Neural cell (in vitro differentiated cells): ENCODE measurements around the gene DRAP1. TPM values are rescaled to one million over a fixed set of nuclear protein-coding genes. Genes with fewer than 3 reads are reported as not detected.

Experiments used
- H2AFZ ChIP-seq: fragments of 200-600, 300-800 bp; sonication (generic), shearing (Covaris generic); 2 replicates; pipeline ENCODE4 v1.6.0; 2014; ENCODE audit warnings: low read depth, mild to moderate bottlenecking, antibody characterized with exemption, low read length, moderate library complexity
- H3F3A ChIP-seq: fragments of 200-600 bp; shearing (Covaris generic); 2 replicates; pipeline ENCODE4 v1.6.1; 2016; ENCODE audit warnings: mild to moderate bottlenecking, moderate library complexity, mixed read lengths, antibody characterized with exemption, low read length; ENCODE audit not compliant: insufficient read depth, poor library complexity, severe bottlenecking
- H3K27ac ChIP-seq: fragments of 200-600, 300-800 bp; sonication (generic), shearing (Covaris generic); 2 replicates; pipeline ENCODE4 v1.5.1; 2014; ENCODE audit warnings: mild to moderate bottlenecking, low read length, moderate library complexity
- H3K27me3 ChIP-seq: fragments of 300-800, 200-600 bp; sonication (generic), shearing (Covaris generic); 2 replicates; pipeline ENCODE4 v1.6.0; 2014; ENCODE audit warnings: mild to moderate bottlenecking, low read depth, low read length, moderate library complexity; ENCODE audit not compliant: insufficient read depth
- H3K36me3 ChIP-seq: fragments of 300-800, 200-600 bp; sonication (generic), shearing (Covaris generic); 2 replicates; pipeline ENCODE4 v1.5.1; 2014; ENCODE audit warnings: mild to moderate bottlenecking, antibody characterized with exemption, low read length, moderate library complexity; ENCODE audit not compliant: insufficient read depth
- H3K4me2 ChIP-seq: fragments of 300-800, 200-600 bp; sonication (generic), shearing (Covaris generic); 2 replicates; pipeline ENCODE4 v1.6.0; 2014; ENCODE audit warnings: mild to moderate bottlenecking, low read length
- H3K4me3 ChIP-seq: fragments of 300-800, 200-600 bp; sonication (generic), shearing (Covaris generic); 2 replicates; pipeline ENCODE4 v1.5.1; 2014; ENCODE audit warnings: mild to moderate bottlenecking, low read length, moderate library complexity
- H3K79me2 ChIP-seq: fragments of 200-600 bp; shearing (Covaris generic); replicated peaks from 2 replicates; pipeline ENCODE4 v1.6.0; 2014; ENCODE audit warnings: mild to moderate bottlenecking, low read length, moderate library complexity; ENCODE audit not compliant: insufficient read depth
- H3K9ac ChIP-seq: fragments of 300-800, 200-600 bp; sonication (generic), shearing (Covaris generic); 2 replicates; pipeline ENCODE4 v1.6.1; 2016; ENCODE audit warnings: mild to moderate bottlenecking, low read length, mixed read lengths
- H3K9me2 ChIP-seq: fragments of 200-600 bp; shearing (Covaris generic); 2 replicates; pipeline ENCODE4 v1.6.1; 2016; ENCODE audit warnings: mild to moderate bottlenecking, low read length, mixed read lengths; ENCODE audit not compliant: insufficient read depth
- H3K9me3 ChIP-seq: fragments of 200-600, 300-800 bp; sonication (generic), shearing (Covaris generic); 2 replicates; pipeline ENCODE4 v1.6.1; 2016; ENCODE audit warnings: mild to moderate bottlenecking, mixed run types, low read length, moderate library complexity, mixed read lengths
- H4K20me1 ChIP-seq: fragments of 200-600 bp; shearing (Covaris generic); 2 replicates; pipeline ENCODE4 v1.6.1; 2016; ENCODE audit warnings: mild to moderate bottlenecking, mixed run types; ENCODE audit not compliant: insufficient read depth
- CTCF ChIP-seq: fragments of 450-650 bp; IDR thresholded peaks from 2 replicates; pipeline ENCODE4 v1.5.1; 2014; ENCODE audit warnings: antibody characterized with exemption, mild to moderate bottlenecking, moderate library complexity; ENCODE audit not compliant: poor library complexity, severe bottlenecking
- EP300 ChIP-seq: fragments of 450-650 bp; conservative IDR thresholded peaks from 2 replicates; pipeline ENCODE4 v1.6.1; 2014; ENCODE audit warnings: antibody characterized with exemption, mild to moderate bottlenecking, moderate library complexity; ENCODE audit not compliant: poor library complexity, severe bottlenecking
- EZH2 ChIP-seq: fragments of 200-600, 300-800 bp; shearing (Covaris generic), sonication (generic); IDR thresholded peaks from 2 replicates; pipeline ENCODE4 v1.6.1; 2014; ENCODE audit warnings: antibody characterized with exemption, low read length, borderline replicate concordance, mild to moderate bottlenecking; ENCODE audit not compliant: insufficient read depth, poor library complexity, severe bottlenecking
- MXI1 ChIP-seq: fragments of 450-650 bp; conservative IDR thresholded peaks from 2 replicates; pipeline ENCODE4 v1.6.1; 2014; ENCODE audit warnings: antibody characterized with exemption, mild to moderate bottlenecking; ENCODE audit not compliant: poor library complexity, severe bottlenecking
- POLR2AphosphoS5 ChIP-seq: IDR thresholded peaks from 2 replicates; pipeline ENCODE4 v1.6.1; 2012
- RAD21 ChIP-seq: fragments of 450-650 bp; conservative IDR thresholded peaks from 2 replicates; pipeline ENCODE4 v1.6.1; 2014; ENCODE audit warnings: antibody characterized with exemption, mild to moderate bottlenecking, moderate library complexity
- SMC3 ChIP-seq: fragments of 450-650 bp; conservative IDR thresholded peaks from 2 replicates; pipeline ENCODE4 v1.6.1; 2014; ENCODE audit warnings: antibody characterized with exemption, mild to moderate bottlenecking, moderate library complexity; ENCODE audit not compliant: poor library complexity
- TAF1 ChIP-seq: IDR thresholded peaks from 2 replicates; pipeline ENCODE4 v1.6.1; 2012; ENCODE audit warnings: low read depth
- polyA plus RNA-seq: library from polyadenylated mRNA; depleted of rRNA; stranded (reverse); fragments of >200 nt; gene quantifications from 2 replicates; pipeline ENCODE4 v1.2.3, GENCODE V29; 2014
- TF ChIP-seq, protein P1 (sequence below): IDR thresholded peaks from 2 replicates; pipeline ENCODE4 v1.6.1; 2012; ENCODE audit warnings: borderline replicate concordance

Gene DRAP1
- polyA plus RNA-seq, 1 donor from 2014 or later, result 242 TPM

DNA sequence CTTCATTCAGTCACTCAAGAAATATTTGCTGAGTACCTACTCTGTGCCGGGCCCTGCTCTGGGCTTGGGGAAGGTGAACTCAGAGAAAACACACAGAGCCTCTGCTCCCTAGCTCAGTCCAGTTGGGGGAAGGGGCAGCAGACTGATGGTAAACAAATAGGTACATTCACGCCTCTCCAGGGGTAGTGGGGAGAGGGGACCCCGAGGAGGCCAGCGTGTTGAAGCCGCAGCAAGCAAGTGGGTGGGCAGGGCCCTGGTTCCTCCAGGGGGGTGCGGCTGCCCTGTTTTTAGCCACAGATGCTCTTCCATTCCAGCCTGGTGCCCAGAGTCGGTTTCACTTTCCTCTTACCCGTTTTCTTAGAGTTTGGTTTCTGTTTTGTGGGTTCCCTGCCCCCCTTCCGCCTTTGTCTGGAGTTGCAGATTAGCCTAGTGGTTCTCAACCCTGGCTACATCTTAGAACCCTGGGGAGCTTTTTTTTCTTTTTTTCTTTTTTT is 8.7 kb downstream of the DRAP1 start:
- no peak overlapping the region for H2AFZ ChIP-seq
- no peaks in the 10 kb centered on the region for H3K27me3 ChIP-seq
- no peaks in the 10 kb centered on the region for H3K9me3 ChIP-seq
- no peaks in the 10 kb centered on the region for H3K9me2 ChIP-seq
- H4K20me1 ChIP-seq, result no peaks in the 10 kb centered on the region
- H3K9ac ChIP-seq, result no peak overlapping the region
- no peaks in the 10 kb centered on the region for H3K79me2 ChIP-seq
- no peaks in the 10 kb centered on the region for H3F3A ChIP-seq
- H3K27ac ChIP-seq, result no peak overlapping the region
- no peaks in the 10 kb centered on the region for H3K36me3 ChIP-seq
- no peak overlapping the region for H3K4me2 ChIP-seq
- no peak overlapping the region for H3K4me3 ChIP-seq
- TF ChIP-seq SMC3 (no peak), CTCF (no peak), POLR2AphosphoS5 (no peak), EZH2 (no peak), EP300 (no peak), RAD21 (no peak), MXI1 (no peak), TAF1 (no peak)
- TF ChIP-seq, protein P1, sequence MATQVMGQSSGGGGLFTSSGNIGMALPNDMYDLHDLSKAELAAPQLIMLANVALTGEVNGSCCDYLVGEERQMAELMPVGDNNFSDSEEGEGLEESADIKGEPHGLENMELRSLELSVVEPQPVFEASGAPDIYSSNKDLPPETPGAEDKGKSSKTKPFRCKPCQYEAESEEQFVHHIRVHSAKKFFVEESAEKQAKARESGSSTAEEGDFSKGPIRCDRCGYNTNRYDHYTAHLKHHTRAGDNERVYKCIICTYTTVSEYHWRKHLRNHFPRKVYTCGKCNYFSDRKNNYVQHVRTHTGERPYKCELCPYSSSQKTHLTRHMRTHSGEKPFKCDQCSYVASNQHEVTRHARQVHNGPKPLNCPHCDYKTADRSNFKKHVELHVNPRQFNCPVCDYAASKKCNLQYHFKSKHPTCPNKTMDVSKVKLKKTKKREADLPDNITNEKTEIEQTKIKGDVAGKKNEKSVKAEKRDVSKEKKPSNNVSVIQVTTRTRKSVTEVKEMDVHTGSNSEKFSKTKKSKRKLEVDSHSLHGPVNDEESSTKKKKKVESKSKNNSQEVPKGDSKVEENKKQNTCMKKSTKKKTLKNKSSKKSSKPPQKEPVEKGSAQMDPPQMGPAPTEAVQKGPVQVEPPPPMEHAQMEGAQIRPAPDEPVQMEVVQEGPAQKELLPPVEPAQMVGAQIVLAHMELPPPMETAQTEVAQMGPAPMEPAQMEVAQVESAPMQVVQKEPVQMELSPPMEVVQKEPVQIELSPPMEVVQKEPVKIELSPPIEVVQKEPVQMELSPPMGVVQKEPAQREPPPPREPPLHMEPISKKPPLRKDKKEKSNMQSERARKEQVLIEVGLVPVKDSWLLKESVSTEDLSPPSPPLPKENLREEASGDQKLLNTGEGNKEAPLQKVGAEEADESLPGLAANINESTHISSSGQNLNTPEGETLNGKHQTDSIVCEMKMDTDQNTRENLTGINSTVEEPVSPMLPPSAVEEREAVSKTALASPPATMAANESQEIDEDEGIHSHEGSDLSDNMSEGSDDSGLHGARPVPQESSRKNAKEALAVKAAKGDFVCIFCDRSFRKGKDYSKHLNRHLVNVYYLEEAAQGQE, result no peak

DNA sequence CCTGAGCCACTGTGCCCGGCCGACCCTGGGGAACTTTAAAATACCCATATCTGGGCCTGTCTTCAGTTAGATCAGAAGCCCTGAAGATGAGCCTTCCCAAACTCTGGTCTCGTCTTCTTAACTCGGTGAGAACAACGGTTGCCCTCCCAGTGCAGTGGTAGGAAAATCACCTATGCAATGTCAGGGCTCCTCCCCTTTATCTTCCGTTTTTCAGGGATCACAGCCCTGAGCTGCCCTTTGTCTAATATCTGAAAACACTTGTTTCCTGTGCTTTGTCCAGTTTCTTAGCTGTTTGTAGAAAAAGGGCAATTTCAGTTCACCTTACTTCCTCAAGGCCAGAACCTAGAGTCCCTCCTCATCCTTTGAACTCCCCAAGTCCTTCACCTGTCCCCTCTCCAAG is 9.4 kb downstream of the DRAP1 start:
- Histone ChIP-seq H3K9me3 (no peaks in the 10 kb centered on the region), H3K79me2 (no peaks in the 10 kb centered on the region), H3K4me3 (no peak overlapping the region), H2AFZ (no peak overlapping the region), H3F3A (no peaks in the 10 kb centered on the region), H4K20me1 (no peaks in the 10 kb centered on the region), H3K4me2 (no peak overlapping the region), H3K27me3 (no peaks in the 10 kb centered on the region), H3K36me3 (no peaks in the 10 kb centered on the region), H3K27ac (no peak overlapping the region), H3K9ac (no peak overlapping the region), H3K9me2 (no peaks in the 10 kb centered on the region)
- TF ChIP-seq RAD21, result no peak
- TF ChIP-seq EP300, result no peak
- no peak for TF ChIP-seq TAF1
- no peak for TF ChIP-seq EZH2
- TF ChIP-seq SMC3, result no peak
- no peak for TF ChIP-seq POLR2AphosphoS5
- TF ChIP-seq, protein P1, result no peak
- no peak for TF ChIP-seq CTCF
- no peak for TF ChIP-seq MXI1
